Vagina (tissue), 2 donors: ENCODE measurements around the gene GATAD2A.

Experiments
- POLR2A ChIP-seq, 2 donors: fragments of 450-650 bp; IDR thresholded peaks; one replicate each; pipeline ENCODE4 v1.6.1; 2017; ENCODE audit warnings: antibody characterized with exemption in 2 of 2, mild to moderate bottlenecking in 2 of 2, moderate library complexity in 2 of 2
- POLR2AphosphoS5 ChIP-seq, 2 donors: sonication (generic); formaldehyde crosslinking; IDR thresholded peaks; one replicate each; pipeline ENCODE4 v1.9.0; 2017; ENCODE audit warnings: antibody characterized with exemption in 2 of 2, mild to moderate bottlenecking in 2 of 2, low read depth in 1 of 2; ENCODE audit not compliant: insufficient read depth in 1 of 2
- TF ChIP-seq, protein P1 (sequence below), 3 experiments: fragments of 450-650 bp in 2 of 3; fragments of 200-600 bp in 1 of 3; sonication (generic) in 1 of 3; IDR thresholded peaks; one replicate each; pipeline ENCODE4 v1.5.1; 2017 to 2019; ENCODE audit warnings: antibody characterized with exemption in 3 of 3, mild to moderate bottlenecking in 2 of 3, moderate library complexity in 2 of 3

- TF ChIP-seq, protein P1, sequence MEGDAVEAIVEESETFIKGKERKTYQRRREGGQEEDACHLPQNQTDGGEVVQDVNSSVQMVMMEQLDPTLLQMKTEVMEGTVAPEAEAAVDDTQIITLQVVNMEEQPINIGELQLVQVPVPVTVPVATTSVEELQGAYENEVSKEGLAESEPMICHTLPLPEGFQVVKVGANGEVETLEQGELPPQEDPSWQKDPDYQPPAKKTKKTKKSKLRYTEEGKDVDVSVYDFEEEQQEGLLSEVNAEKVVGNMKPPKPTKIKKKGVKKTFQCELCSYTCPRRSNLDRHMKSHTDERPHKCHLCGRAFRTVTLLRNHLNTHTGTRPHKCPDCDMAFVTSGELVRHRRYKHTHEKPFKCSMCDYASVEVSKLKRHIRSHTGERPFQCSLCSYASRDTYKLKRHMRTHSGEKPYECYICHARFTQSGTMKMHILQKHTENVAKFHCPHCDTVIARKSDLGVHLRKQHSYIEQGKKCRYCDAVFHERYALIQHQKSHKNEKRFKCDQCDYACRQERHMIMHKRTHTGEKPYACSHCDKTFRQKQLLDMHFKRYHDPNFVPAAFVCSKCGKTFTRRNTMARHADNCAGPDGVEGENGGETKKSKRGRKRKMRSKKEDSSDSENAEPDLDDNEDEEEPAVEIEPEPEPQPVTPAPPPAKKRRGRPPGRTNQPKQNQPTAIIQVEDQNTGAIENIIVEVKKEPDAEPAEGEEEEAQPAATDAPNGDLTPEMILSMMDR (IDR thresholded peaks at IDR 0.05), result no peak
- TF ChIP-seq POLR2A (IDR thresholded peaks at IDR 0.05) (no peak), POLR2AphosphoS5 (IDR thresholded peaks at IDR 0.05; ENCODE audit: insufficient read depth in 1 of 2, low read depth in 1 of 2) (no peak)
Measured at GRCh38 chr19:19410553-19411550, 5.4 kb downstream of the GATAD2A start.
